H9 (cell line): ENCODE measurements around the gene MFSD6. TPM values are rescaled to one million over a fixed set of nuclear protein-coding genes. Genes with fewer than 3 reads are reported as not detected.

Source experiments
- DNase-seq: peaks from one replicate; pipeline ENCODE4 v3.0.0-alpha.2; 2017
- H2AFZ ChIP-seq: one replicate; pipeline ENCODE4 v1.6.1; 2013; ENCODE audit warnings: mild to moderate bottlenecking, low read length, control low read depth, moderate library complexity
- H2AK5ac ChIP-seq: 2 replicates; pipeline ENCODE4 v1.6.1; 2013; ENCODE audit warnings: low read length, control low read depth, mixed read lengths; ENCODE audit not compliant: insufficient read length
- H2BK120ac ChIP-seq: one replicate; pipeline ENCODE4 v1.6.1; 2013; ENCODE audit warnings: low read depth, mild to moderate bottlenecking, low read length, control low read depth, inconsistent platforms; ENCODE audit not compliant: poor library complexity, severe bottlenecking
- H2BK12ac ChIP-seq: 2 replicates; pipeline ENCODE4 v1.6.1; 2013; ENCODE audit warnings: low read length, control low read depth, mixed read lengths, low read depth; ENCODE audit not compliant: insufficient read length
- H2BK15ac ChIP-seq: 2 replicates; pipeline ENCODE4 v1.6.1; 2013; ENCODE audit warnings: low read depth, low read length, control low read depth
- H2BK20ac ChIP-seq: one replicate; pipeline ENCODE4 v1.6.1; 2013; ENCODE audit warnings: low read depth, mild to moderate bottlenecking, low read length, control low read depth, inconsistent platforms; ENCODE audit not compliant: poor library complexity, severe bottlenecking
- H2BK5ac ChIP-seq: 2 replicates; pipeline ENCODE4 v1.6.1; 2013; ENCODE audit warnings: low read length, control low read depth, mixed read lengths; ENCODE audit not compliant: insufficient read length
- H3K14ac ChIP-seq: 2 replicates; pipeline ENCODE4 v1.6.1; 2013; ENCODE audit warnings: low read length, control low read depth; ENCODE audit not compliant: insufficient read depth
- H3K18ac ChIP-seq: 2 replicates; pipeline ENCODE4 v1.6.1; 2013; ENCODE audit warnings: low read depth, mild to moderate bottlenecking, mixed read lengths, low read length, control low read depth; ENCODE audit not compliant: insufficient read length
- H3K23ac ChIP-seq: 2 replicates; pipeline ENCODE4 v1.6.1; 2013; ENCODE audit warnings: low read length, control low read depth, mixed read lengths, low read depth; ENCODE audit not compliant: insufficient read length
- H3K23me2 ChIP-seq: 2 replicates; pipeline ENCODE4 v1.6.1; 2013; ENCODE audit warnings: low read depth, mild to moderate bottlenecking, mixed read lengths, low read length, control low read depth; ENCODE audit not compliant: insufficient read length, poor library complexity, severe bottlenecking
- H3K27ac ChIP-seq: 2 replicates; pipeline ENCODE4 v1.5.1; 2013; ENCODE audit warnings: low read length, control low read depth, mixed read lengths, low read depth; ENCODE audit not compliant: insufficient read length
- H3K27me3 ChIP-seq: 2 replicates; pipeline ENCODE4 v1.6.1; 2013; ENCODE audit warnings: low read length, control low read depth, inconsistent platforms; ENCODE audit not compliant: insufficient read depth
- H3K4ac ChIP-seq: 2 replicates; pipeline ENCODE4 v1.6.1; 2013; ENCODE audit warnings: low read depth, mild to moderate bottlenecking, control low read depth, inconsistent platforms, low read length, moderate library complexity
- H3K4me1 ChIP-seq: 2 replicates; pipeline ENCODE4 v1.6.1; 2013; ENCODE audit warnings: low read length, control low read depth, inconsistent platforms; ENCODE audit not compliant: insufficient read depth
- H3K4me2 ChIP-seq: 2 replicates; pipeline ENCODE4 v1.6.1; 2013; ENCODE audit warnings: low read length, control low read depth, mixed read lengths; ENCODE audit not compliant: insufficient read length, insufficient read depth
- H3K56ac ChIP-seq: 2 replicates; pipeline ENCODE4 v1.6.1; 2013; ENCODE audit warnings: low read depth, mild to moderate bottlenecking, mixed read lengths, low read length, control low read depth; ENCODE audit not compliant: insufficient read length
- H3K79me1 ChIP-seq: 2 replicates; pipeline ENCODE4 v1.6.1; 2013; ENCODE audit warnings: low read depth, mild to moderate bottlenecking, moderate library complexity, low read length, control low read depth, inconsistent platforms; ENCODE audit not compliant: insufficient read depth, poor library complexity, severe bottlenecking
- H3K79me2 ChIP-seq: 2 replicates; pipeline ENCODE4 v1.6.1; 2013; ENCODE audit warnings: low read length, control low read depth, inconsistent platforms; ENCODE audit not compliant: insufficient read depth
- H3K9ac ChIP-seq: 2 replicates; pipeline ENCODE4 v1.6.1; 2013; ENCODE audit warnings: low read length, control low read depth, mixed read lengths; ENCODE audit not compliant: insufficient read length; ENCODE audit errors: extremely low read depth
- H3K9me3 ChIP-seq: one replicate; pipeline ENCODE4 v1.6.1; 2013; ENCODE audit warnings: low read depth, low read length, inconsistent platforms; ENCODE audit not compliant: control insufficient read depth
- H3T11ph ChIP-seq: one replicate; pipeline ENCODE4 v1.6.1; 2013; ENCODE audit warnings: mild to moderate bottlenecking, low read length, control low read depth, inconsistent platforms
- H4K20me1 ChIP-seq: one replicate; pipeline ENCODE4 v1.6.1; 2013; ENCODE audit not compliant: control insufficient read depth, insufficient read length, insufficient read depth
- H4K5ac ChIP-seq: 2 replicates; pipeline ENCODE4 v1.6.1; 2013; ENCODE audit warnings: low read depth, mild to moderate bottlenecking, mixed read lengths, low read length, control low read depth; ENCODE audit not compliant: insufficient read length
- H4K8ac ChIP-seq: replicated peaks from 2 replicates; pipeline ENCODE4 v1.6.1; 2013; ENCODE audit warnings: low read length, control low read depth, mixed read lengths, low read depth; ENCODE audit not compliant: insufficient read length
- H4K91ac ChIP-seq: 2 replicates; pipeline ENCODE4 v1.6.1; 2013; ENCODE audit warnings: low read depth, mild to moderate bottlenecking, moderate library complexity, mixed read lengths, low read length, control low read depth; ENCODE audit not compliant: insufficient read length
- H3K27ac Mint-ChIP-seq, 3 experiments: 2 replicates in 2 of 3; 3 replicates in 1 of 3; pipeline ENCODE4 v1.8.0; 2020 to 2021; ENCODE audit warnings: mixed read lengths in 3 of 3, mild to moderate bottlenecking in 1 of 3, moderate library complexity in 1 of 3
- H3K27me3 Mint-ChIP-seq: 2 replicates; pipeline ENCODE4 v1.8.0; 2021; ENCODE audit warnings: low read depth, mild to moderate bottlenecking, moderate library complexity, mixed read lengths
- H3K36me3 Mint-ChIP-seq, 3 experiments: 2 replicates in 2 of 3; 3 replicates in 1 of 3; pipeline ENCODE4 v1.8.0; 2020 to 2021; ENCODE audit warnings: low read depth in 3 of 3, mixed read lengths in 3 of 3; ENCODE audit not compliant: insufficient read depth in 1 of 3
- H3K4me1 Mint-ChIP-seq, 2 experiments: 2 replicates each; pipeline ENCODE4 v1.8.0; 2020; ENCODE audit warnings: mixed read lengths in 2 of 2
- H3K4me3 Mint-ChIP-seq, 2 experiments: 2 replicates in 1 of 2; 3 replicates in 1 of 2; pipeline ENCODE4 v1.8.0; 2020 to 2021; ENCODE audit warnings: mild to moderate bottlenecking in 2 of 2, mixed read lengths in 2 of 2, moderate library complexity in 1 of 2
- H3K9me3 Mint-ChIP-seq, 2 experiments: 2 replicates in 1 of 2; 3 replicates in 1 of 2; pipeline ENCODE4 v1.8.0; 2020; ENCODE audit warnings: mild to moderate bottlenecking in 2 of 2, mixed read lengths in 2 of 2, moderate library complexity in 1 of 2
- CTCF ChIP-seq: fragments of 200-600 bp; sonication (generic); conservative IDR thresholded peaks from 3 replicates; pipeline ENCODE4 v1.8.0; 2021; ENCODE audit warnings: antibody characterized with exemption, mild to moderate bottlenecking
- WGBS: extraction: QIAGEN DNeasy Blood & Tissue Kit; methylation state at CpG from one replicate; pipeline ENCODE4 v1.1.7; 2013; ENCODE audit warnings: missing lambda C conversion rate, low lambda C conversion rate, mixed read lengths; ENCODE audit not compliant: insufficient read length; ENCODE audit errors: extremely low coverage; 5-methylcytosine and 5-hydroxymethylcytosine counted together
- total RNA-seq: library from RNA; stranded (reverse); gene quantifications from 2 replicates; pipeline ENCODE4 v1.2.1, GENCODE V29; 2021

MFSD6 gene
- total RNA-seq, 1 experiment from 2014 or later, result 4.0 TPM

GRCh38 chr2:190436557-190436956, 28.4 kb downstream of the MFSD6 start:
- H3K27ac Mint-ChIP-seq, result no peak overlapping the region
- Histone ChIP-seq H3K9ac (no peak overlapping the region), H3K18ac (no peak overlapping the region), H3T11ph (no peak overlapping the region), H3K4me2 (no peak overlapping the region), H2AK5ac (no peak overlapping the region), H3K27me3 (no peaks in the 10 kb centered on the region), H3K79me2 (no peaks in the 10 kb centered on the region), H3K56ac (no peak overlapping the region), H4K20me1 (no peaks in the 10 kb centered on the region), H3K4me1 (no peaks in the 10 kb centered on the region), H2BK5ac (no peak overlapping the region), H4K91ac (no peak overlapping the region), H2AFZ (no peak overlapping the region), H3K9me3 (no peaks in the 10 kb centered on the region), H2BK20ac (no peak overlapping the region), H4K8ac (no peak overlapping the region), H3K14ac (no peak overlapping the region), H3K27ac (no peak overlapping the region), H3K79me1 (no peaks in the 10 kb centered on the region), H3K23ac (no peak overlapping the region), H4K5ac (no peak overlapping the region), H3K4ac (no peak overlapping the region), H3K23me2 (no peaks in the 10 kb centered on the region), H2BK15ac (no peak overlapping the region), H2BK12ac (no peak overlapping the region), H2BK120ac (no peak overlapping the region)
- H3K27me3 Mint-ChIP-seq, result no peaks in the 10 kb centered on the region
- no peak for TF ChIP-seq CTCF
- WGBS, result no CpG with 5 or more reads among the region's 5 CpGs
- H3K9me3 Mint-ChIP-seq, result peaks cover 4 to 5% of the 10 kb centered on the region in 2 experiments; a peak in 4 of 5 replicates
- peaks cover 0 to 5% (median 3%) of the 10 kb centered on the region in 3 experiments; a peak in 3 of 7 replicates for H3K36me3 Mint-ChIP-seq
- H3K4me1 Mint-ChIP-seq, result peaks cover 0 to 2% of the 10 kb centered on the region in 2 experiments
- no peak overlapping the region for H3K4me3 Mint-ChIP-seq
- DNase-seq, result no peak
